Ishikawa (cell line): ENCODE measurements around the gene IL10RB.

Source experiments
- CEBPB ChIP-seq: IDR thresholded peaks from 2 replicates; pipeline ENCODE4 v1.6.1; 2012
- CREB1 ChIP-seq: IDR thresholded peaks from 2 replicates; pipeline ENCODE4 v1.6.1; 2012; ENCODE audit warnings: low read depth
- EGR1 ChIP-seq: IDR thresholded peaks from 2 replicates; pipeline ENCODE4 v1.6.1; 2012
- EP300 ChIP-seq: IDR thresholded peaks from 2 replicates; pipeline ENCODE4 v1.6.1; 2012; ENCODE audit warnings: borderline replicate concordance
- FOXM1 ChIP-seq: IDR thresholded peaks from 2 replicates; pipeline ENCODE4 v1.6.1; 2012; ENCODE audit warnings: low read depth, borderline replicate concordance
- MAX ChIP-seq: IDR thresholded peaks from 2 replicates; pipeline ENCODE4 v1.6.1; 2012
- NFIC ChIP-seq: IDR thresholded peaks from 2 replicates; pipeline ENCODE4 v1.6.1; 2012
- RAD21 ChIP-seq: IDR thresholded peaks from 2 replicates; pipeline ENCODE4 v1.6.1; 2012; ENCODE audit warnings: low read depth
- REST ChIP-seq: IDR thresholded peaks from 2 replicates; pipeline ENCODE4 v1.6.1; 2012; ENCODE audit warnings: low read depth, mild to moderate bottlenecking
- TAF1 ChIP-seq: IDR thresholded peaks from 2 replicates; pipeline ENCODE4 v1.6.1; 2012; ENCODE audit warnings: low read depth, mild to moderate bottlenecking
- TCF12 ChIP-seq: IDR thresholded peaks from 2 replicates; pipeline ENCODE4 v1.6.1; 2012; ENCODE audit warnings: low read depth
- TEAD4 ChIP-seq: IDR thresholded peaks from 2 replicates; pipeline ENCODE4 v1.6.1; 2012
- YY1 ChIP-seq: IDR thresholded peaks from 2 replicates; pipeline ENCODE4 v1.6.1; 2012; ENCODE audit warnings: low read depth
- ZBTB7A ChIP-seq: IDR thresholded peaks from 2 replicates; pipeline ENCODE4 v1.6.1; 2012; ENCODE audit warnings: low read depth
- TF ChIP-seq, protein P1 (sequence below): IDR thresholded peaks from 2 replicates; pipeline ENCODE4 v1.6.1; 2012

Gene IL10RB

DNA sequence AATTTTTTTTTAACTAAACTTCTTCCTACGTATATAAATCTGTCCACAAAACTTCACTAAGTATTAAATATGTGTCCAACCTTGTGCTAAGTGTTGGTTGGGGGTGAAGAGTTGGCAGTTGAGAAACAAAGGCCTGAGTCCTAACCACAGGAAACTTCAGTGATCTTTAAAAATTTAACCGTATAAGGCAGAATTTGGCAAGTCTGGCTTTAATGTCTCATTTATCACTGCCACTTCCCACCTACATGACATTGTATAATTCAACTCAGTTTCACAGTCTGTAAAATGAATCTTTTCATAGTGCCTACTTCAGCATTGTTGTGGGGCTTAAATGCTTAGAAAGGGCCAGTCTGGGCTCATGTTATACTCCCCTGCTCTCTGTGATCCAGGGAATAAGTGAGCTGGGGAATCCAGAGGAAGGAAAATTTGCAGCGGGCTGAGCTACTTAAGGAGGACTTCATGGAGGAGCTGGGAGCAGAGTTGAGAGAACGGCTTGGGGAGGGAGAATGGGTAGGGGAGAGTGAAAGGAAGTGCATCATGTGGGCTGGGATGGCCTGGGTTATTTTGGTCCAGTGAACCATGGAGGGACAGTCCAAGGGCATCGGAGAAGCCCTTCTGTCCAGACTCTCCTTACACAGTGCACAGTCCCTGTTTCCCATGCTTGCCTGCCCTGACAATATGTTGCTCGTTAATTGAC lies 21.9 kb upstream of the IL10RB start:
- TF ChIP-seq EP300 (no peak), CREB1 (no peak), TCF12 (no peak), NFIC (no peak), TEAD4 (no peak), CEBPB (no peak), YY1 (no peak), ZBTB7A (no peak), FOXM1 (no peak), REST (no peak), TAF1 (no peak), MAX (no peak), EGR1 (no peak), RAD21 (no peak)
- TF ChIP-seq, protein P1, sequence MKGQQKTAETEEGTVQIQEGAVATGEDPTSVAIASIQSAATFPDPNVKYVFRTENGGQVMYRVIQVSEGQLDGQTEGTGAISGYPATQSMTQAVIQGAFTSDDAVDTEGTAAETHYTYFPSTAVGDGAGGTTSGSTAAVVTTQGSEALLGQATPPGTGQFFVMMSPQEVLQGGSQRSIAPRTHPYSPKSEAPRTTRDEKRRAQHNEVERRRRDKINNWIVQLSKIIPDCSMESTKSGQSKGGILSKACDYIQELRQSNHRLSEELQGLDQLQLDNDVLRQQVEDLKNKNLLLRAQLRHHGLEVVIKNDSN, result no peak

DNA sequence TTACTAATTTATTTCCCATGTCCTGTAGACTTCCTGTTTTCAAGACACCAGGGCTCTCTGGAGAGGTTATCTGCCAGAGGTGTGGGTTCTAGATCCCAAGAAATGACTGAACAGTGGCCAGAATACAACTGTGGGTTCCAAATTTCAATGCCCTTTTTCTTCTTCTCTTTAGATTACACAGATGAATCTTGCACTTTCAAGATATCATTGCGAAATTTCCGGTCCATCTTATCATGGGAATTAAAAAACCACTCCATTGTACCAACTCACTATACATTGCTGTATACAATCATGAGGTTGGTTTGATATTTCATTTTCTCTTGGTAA lies 21.4 kb upstream of the IL10RB start:
- no peak for TF ChIP-seq EGR1
- TF ChIP-seq CEBPB, result 0 out of 2 replicates have a peak, but pooled peaks have one; percentile 25

GRCh38 chr21:33245289-33245918 lies 20.8 kb upstream of the IL10RB start:
- TF ChIP-seq TEAD4 (no peak), MAX (no peak), ZBTB7A (no peak), FOXM1 (no peak), TCF12 (no peak), TAF1 (no peak), CEBPB (no peak), RAD21 (no peak), CREB1 (no peak)
- TF ChIP-seq, protein P1, result no peak

DNA sequence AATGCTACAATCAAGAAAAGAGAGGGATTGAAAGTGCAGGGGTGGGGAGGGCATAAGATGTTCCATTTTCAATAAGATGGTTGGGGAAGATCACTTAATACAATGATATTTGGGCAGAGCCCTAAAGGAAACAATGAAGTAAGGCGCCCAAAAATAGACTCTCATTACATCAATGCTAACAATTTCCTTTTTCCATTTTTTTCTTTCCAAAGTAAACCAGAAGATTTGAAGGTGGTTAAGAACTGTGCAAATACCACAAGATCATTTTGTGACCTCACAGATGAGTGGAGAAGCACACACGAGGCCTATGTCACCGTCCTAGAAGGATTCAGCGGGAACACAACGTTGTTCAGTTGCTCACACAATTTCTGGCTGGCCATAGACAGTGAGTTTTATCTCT lies 19.7 kb upstream of the IL10RB start:
- TF ChIP-seq, protein P1, result no peak
- TF ChIP-seq CREB1 (no peak), NFIC (no peak), TEAD4 (no peak), TCF12 (no peak), ZBTB7A (no peak), YY1 (no peak), FOXM1 (no peak), TAF1 (no peak), REST (no peak), CEBPB (no peak), MAX (no peak), RAD21 (no peak), EGR1 (no peak), EP300 (no peak)

DNA sequence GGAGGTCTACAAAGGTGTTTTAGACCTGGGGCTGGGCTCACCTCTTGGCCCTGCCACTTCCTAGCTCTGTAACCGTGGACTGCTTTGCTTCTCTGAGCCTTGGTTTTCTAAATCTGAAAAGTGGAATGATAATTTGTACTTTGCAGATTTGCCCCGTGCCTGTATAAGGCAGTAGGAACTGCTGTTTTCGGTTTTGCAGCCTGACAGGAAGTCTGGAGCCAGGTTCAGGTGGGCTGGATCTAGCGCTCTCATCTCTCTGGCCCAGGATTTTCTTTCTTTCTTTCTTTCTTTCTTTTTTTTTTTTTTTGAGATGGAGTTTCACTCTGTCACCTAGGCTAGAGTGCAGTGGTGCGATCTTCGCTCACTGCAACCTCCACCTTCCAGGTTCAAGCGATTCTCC lies 19.2 kb upstream of the IL10RB start:
- no peak for TF ChIP-seq FOXM1
- no peak for TF ChIP-seq ZBTB7A

DNA sequence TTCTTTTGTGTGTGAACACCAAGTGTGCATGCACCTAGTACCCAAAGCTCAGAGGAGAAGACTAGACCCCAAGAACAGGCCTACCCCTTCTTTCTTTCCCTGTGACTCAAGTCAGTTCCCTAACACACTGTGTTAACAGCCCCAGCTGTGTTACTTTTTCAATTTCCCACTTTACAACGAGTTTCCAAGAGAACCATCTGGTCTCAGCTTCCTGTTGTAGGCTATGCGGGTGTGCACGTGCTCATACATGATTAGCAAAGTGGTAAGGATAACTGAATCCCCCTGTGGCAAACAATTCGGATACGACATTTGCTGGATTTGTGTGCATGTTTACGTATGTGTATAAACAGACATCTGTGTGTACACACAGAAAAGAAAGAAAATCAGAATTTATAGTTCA lies 18.6 kb upstream of the IL10RB start:
- no peak for TF ChIP-seq TCF12
- no peak for TF ChIP-seq EGR1
- no peak for TF ChIP-seq YY1
- TF ChIP-seq MAX, result no peak
- TF ChIP-seq NFIC, result no peak
- no peak for TF ChIP-seq ZBTB7A
- no peak for TF ChIP-seq EP300
- no peak for TF ChIP-seq FOXM1
- TF ChIP-seq RAD21, result no peak
- TF ChIP-seq CEBPB, result no peak
- TF ChIP-seq, protein P1, result no peak
